K562 (cell line): ENCODE data around the gene C6orf62. TPM values are rescaled to one million over a fixed set of nuclear protein-coding genes. Genes with fewer than 3 reads are reported as not detected.

Experiments used
- ATAC-seq: fragments of 200-7000 bp; cut with Tn5 transposase; 3 replicates; pipeline ENCODE4 v1.9.1; 2020; ENCODE audit warnings: moderate library complexity
- BruUV-seq: library from RNA; stranded (reverse); fragments of 400-500 nt; replicated peaks from 2 replicates; lab custom pipeline; 2021; lab: Mats Ljungman, UMichigan
- CTCF ChIA-PET: fragments of 300-600 bp; formaldehyde crosslinking; extraction: SDS; loops from one replicate; lab custom pipeline; 2021; ENCODE audit warnings: low intra/inter-chr PET ratio; lab: Yijun Ruan, JAX
- POLR2A ChIA-PET: fragments of 300-600, 350-650 bp; sonication (Branson Sonifier 250); formaldehyde crosslinking; extraction: SDS; loops from one replicate; lab custom pipeline; 2021; ENCODE audit warnings: antibody characterized with exemption, inconsistent platforms; lab: Yijun Ruan, JAX
- DNase-seq, 4 experiments: peaks; one replicate each; pipeline versions ENCODE4 v3.0.0 to v3.0.0-alpha.2; 2011 to 2018; ENCODE audit warnings: low spot score in 3 of 4, mixed read lengths in 3 of 4; ENCODE audit errors: extremely low read depth in 1 of 4
- FAIRE-seq: peaks from 2 replicates; lab custom pipeline; 2011; peaks lifted over from hg19 to GRCh38; lab: Jason Lieb, UNC
- H2AFZ ChIP-seq: 2 replicates; pipeline ENCODE4 v1.6.0; 2011; ENCODE audit warnings: low read depth, low read length, control low read depth, inconsistent platforms
- H3K27ac ChIP-seq: fragments of 200-600 bp; 3 replicates; pipeline ENCODE4 v1.8.0; 2011; ENCODE audit warnings: low read depth, mild to moderate bottlenecking, control low read depth, inconsistent platforms, low read length, moderate library complexity, mixed read lengths; ENCODE audit errors: extremely low read depth
- H3K27me3 ChIP-seq, 2 experiments: fragments of 300-600 bp in 1 of 2; 2 replicates in 1 of 2; 3 replicates in 1 of 2; pipeline versions ENCODE4 v1.6.0 to v1.8.0; 2011; ENCODE audit warnings: inconsistent platforms in 2 of 2, low read length in 2 of 2, mild to moderate bottlenecking in 1 of 2, mixed read lengths in 1 of 2, moderate library complexity in 1 of 2; ENCODE audit not compliant: control insufficient read depth in 2 of 2, insufficient read depth in 2 of 2
- H3K36me3 ChIP-seq: fragments of 300-600 bp; 3 replicates; pipeline ENCODE4 v1.8.0; 2011; ENCODE audit warnings: mild to moderate bottlenecking, low read length, inconsistent platforms; ENCODE audit not compliant: control insufficient read depth, insufficient read depth
- H3K4me1 ChIP-seq, 2 experiments: fragments of 200-600 bp in 1 of 2; replicated peaks in 1 of 2; 2 replicates in 1 of 2; 3 replicates in 1 of 2; pipeline versions ENCODE4 v1.5.1 to v1.8.0; 2011; ENCODE audit warnings: inconsistent platforms in 2 of 2, low read length in 2 of 2, mild to moderate bottlenecking in 1 of 2, mixed read lengths in 1 of 2, moderate library complexity in 1 of 2; ENCODE audit not compliant: control insufficient read depth in 2 of 2, insufficient read depth in 2 of 2
- H3K4me2 ChIP-seq: 2 replicates; pipeline ENCODE4 v1.6.1; 2011; ENCODE audit warnings: low read length, control low read depth, inconsistent platforms, mixed read lengths; ENCODE audit not compliant: insufficient read depth
- H3K4me3 ChIP-seq: fragments of 200-600 bp; sonication (generic), shearing (Covaris generic); 2 replicates; pipeline ENCODE4 v1.5.1; 2016; ENCODE audit warnings: control low read depth, inconsistent platforms
- H3K79me2 ChIP-seq: fragments of 200-600 bp; 3 replicates; pipeline ENCODE4 v1.8.0; 2011; ENCODE audit warnings: low read length, inconsistent platforms; ENCODE audit not compliant: control insufficient read depth, insufficient read depth
- H3K9ac ChIP-seq, 2 experiments: 2 replicates each; pipeline versions ENCODE4 v1.6.0 to v1.6.1; 2011; ENCODE audit warnings: low read depth in 2 of 2, low read length in 2 of 2, control low read depth in 1 of 2, inconsistent platforms in 1 of 2, mild to moderate bottlenecking in 1 of 2, mixed read lengths in 1 of 2; ENCODE audit not compliant: insufficient read depth in 1 of 2
- H3K9me1 ChIP-seq: one replicate; pipeline ENCODE4 v1.6.0; 2011; ENCODE audit warnings: inconsistent platforms, mild to moderate bottlenecking, low read length, moderate library complexity; ENCODE audit not compliant: control insufficient read depth, insufficient read depth
- H3K9me3 ChIP-seq: replicated peaks from 2 replicates; pipeline ENCODE4 v1.5.1; 2011; ENCODE audit warnings: low read depth, low read length, inconsistent platforms; ENCODE audit not compliant: control insufficient read depth, insufficient read depth
- H4K20me1 ChIP-seq: replicated peaks from 2 replicates; pipeline ENCODE4 v1.6.1; 2011; ENCODE audit warnings: low read length, inconsistent platforms, mixed read lengths; ENCODE audit not compliant: control insufficient read depth, insufficient read depth
- CREB3 ChIP-seq: fragments of 450-650 bp; conservative IDR thresholded peaks from 2 replicates; pipeline ENCODE4 v1.6.1; 2016; ENCODE audit warnings: missing genetic modification characterization, low read depth, mild to moderate bottlenecking, missing compliant biosample characterization, moderate library complexity
- CREB3L1 ChIP-seq: fragments of 450-650 bp; IDR thresholded peaks from 2 replicates; pipeline ENCODE4 v1.6.1; 2014; ENCODE audit warnings: low read depth, mild to moderate bottlenecking, moderate library complexity, borderline replicate concordance
- DEAF1 ChIP-seq: fragments of 450-650 bp; formaldehyde crosslinking; IDR thresholded peaks from 2 replicates; pipeline ENCODE4 v1.4.0; 2020; ENCODE audit warnings: mild to moderate bottlenecking, moderate library complexity
- ETS1 ChIP-seq: conservative IDR thresholded peaks from 2 replicates; pipeline ENCODE4 v1.6.1; 2011; ENCODE audit warnings: low read depth, mild to moderate bottlenecking, low read length; ENCODE audit not compliant: control insufficient read depth
- FOS ChIP-seq: IDR thresholded peaks from 3 replicates; pipeline ENCODE4 v1.6.1; 2011; ENCODE audit not compliant: insufficient read length; ENCODE audit errors: extremely low read depth
- FOXA1 ChIP-seq: fragments of 450-650 bp; IDR thresholded peaks from 2 replicates; pipeline ENCODE4 v1.6.1; 2016; ENCODE audit warnings: mild to moderate bottlenecking, borderline replicate concordance
- KDM2B ChIP-seq: fragments of 250-450 bp; sonication (Bioruptor Pico); IDR thresholded peaks from 2 replicates; pipeline ENCODE4 v1.8.0; 2021; ENCODE audit warnings: mild to moderate bottlenecking, moderate library complexity
- KHSRP ChIP-seq: fragments of 450-650 bp; IDR thresholded peaks from 2 replicates; pipeline ENCODE4 v1.6.1; 2017
- LEF1 ChIP-seq: fragments of 450-650 bp; IDR thresholded peaks from 2 replicates; pipeline ENCODE4 v1.6.1; 2016; ENCODE audit warnings: mild to moderate bottlenecking
- MAZ ChIP-seq, 2 experiments: fragments of 450-650 bp in 1 of 2; sonication (generic) in 1 of 2; formaldehyde crosslinking; IDR thresholded peaks in 1 of 2; conservative IDR thresholded peaks in 1 of 2; 2 replicates each; pipeline versions ENCODE4 v1.4.0 to v1.5.0; 2020; ENCODE audit warnings: mild to moderate bottlenecking in 1 of 2, missing genetic modification reagents in 1 of 2
- NFIX ChIP-seq: fragments of 250-450 bp; sonication (Bioruptor Pico); IDR thresholded peaks from 2 replicates; pipeline ENCODE4 v1.4.0; 2020; ENCODE audit warnings: low read depth, mild to moderate bottlenecking, moderate library complexity
- SLC30A9 ChIP-seq: fragments of 250-450 bp; sonication (Bioruptor Pico); IDR thresholded peaks from 2 replicates; pipeline ENCODE4 v1.8.0; 2022; ENCODE audit warnings: mild to moderate bottlenecking, moderate library complexity
- XRCC3 ChIP-seq: fragments of 450-650 bp; IDR thresholded peaks from 2 replicates; pipeline ENCODE4 v1.6.1; 2017; ENCODE audit warnings: mild to moderate bottlenecking, moderate library complexity
- YY1 ChIP-seq, 3 experiments: IDR thresholded peaks; 2 replicates each; pipeline ENCODE4 v1.6.1; 2011; ENCODE audit warnings: low read length in 2 of 3, mild to moderate bottlenecking in 2 of 3, moderate library complexity in 2 of 3, borderline replicate concordance in 1 of 3, control low read depth in 1 of 3, low read depth in 1 of 3; ENCODE audit not compliant: insufficient read depth in 3 of 3, insufficient replicate concordance in 2 of 3, control insufficient read depth in 1 of 3, insufficient read length in 1 of 3; ENCODE audit errors: extremely low read depth in 1 of 3
- ZKSCAN1 ChIP-seq: fragments of 150-350 bp; IDR thresholded peaks from 2 replicates; pipeline ENCODE4 v1.6.1; 2016; ENCODE audit warnings: low read depth, low read length
- ZNF282 ChIP-seq: sonication (generic); formaldehyde crosslinking; IDR thresholded peaks from 2 replicates; pipeline ENCODE4 v1.8.1; 2023; ENCODE audit warnings: missing genetic modification reagents
- WGBS: fragments of 100-300 bp; shearing (Covaris generic); methylation state at CpG from one replicate; pipeline ENCODE4 v1.1.6; 2016; ENCODE audit warnings: low coverage, mixed read lengths; ENCODE audit not compliant: insufficient coverage; ENCODE audit errors: missing lambda C conversion rate; 5-methylcytosine and 5-hydroxymethylcytosine counted together
- in situ Hi-C: fragments of 300-500 bp; cut with MboI; formaldehyde crosslinking; loops from 4 replicates; pipeline ENCODE4 v1.15.0; 2018; ENCODE audit warnings: inconsistent platforms, mixed read lengths
- intact Hi-C: fragments of 100-400 bp; cut with micrococcal nuclease; formaldehyde crosslinking; loops from 2 replicates; pipeline ENCODE4 v1.14.2; 2022
- polyA plus RNA-seq, 8 experiments: library from polyadenylated mRNA; depleted of rRNA in 4 of 8; stranded (reverse) in 5 of 8; unstranded in 3 of 8; fragments of >200 nt; fragmentation: Nextera tagmentation in 2 of 8; fragmentation: Illumina TruSeq in 1 of 8; extraction: Ambion mirVana in 2 of 8; extraction: Trizol in 1 of 8; gene quantifications; 2 replicates each; pipeline versions ENCODE4 v1.2.1 to v1.2.3, GENCODE V29; 2011 to 2014; ENCODE audit warnings: inconsistent platforms in 1 of 8, missing spikeins in 1 of 8
- total RNA-seq, 7 experiments: library from RNA; depleted of rRNA in 6 of 7; stranded (reverse); fragments of >200 nt in 6 of 7; fragmentation: Illumina TruSeq in 2 of 7; extraction: Trizol in 2 of 7; gene quantifications; 2 replicates each; pipeline versions ENCODE4 v1.2.1 to v1.2.3, GENCODE V29; 2011 to 2021; ENCODE audit warnings: low replicate concordance in 1 of 7

Gene C6orf62
- total and polyA plus RNA-seq, 9 of the 15 experiments (the other 6 are each of a cell fraction or from before 2014, with no cell fraction given) = 48.5 to 579 (median 111) TPM

GRCh38 chr6:24690593-24690992, 28.4 kb downstream of the C6orf62 start:
- Histone ChIP-seq H3K9me3 (no peaks in the 10 kb centered on the region), H3K79me2 (no peaks in the 10 kb centered on the region), H3K9me1 (no peaks in the 10 kb centered on the region), H3K27ac (no peak overlapping the region), H3K36me3 (peaks cover 3% of the 10 kb centered on the region; the same call in 2 of the 3 replicates), H3K4me1 (no peaks in the 10 kb centered on the region), H4K20me1 (no peaks in the 10 kb centered on the region), H3K9ac (no peak overlapping the region), H3K4me3 (no peak overlapping the region), H3K4me2 (no peak overlapping the region), H3K27me3 (no peaks in the 10 kb centered on the region), H2AFZ (no peak overlapping the region)
- DNase-seq (no peak), ATAC-seq (no peak), FAIRE-seq (no peak)
- ChIA-PET POLR2A (interaction anchor here (1.5 kb wide), 1 partner anchor 27 kb away, joined by 4 read pairs; no protein-coding TSS in a partner anchor), CTCF (no interaction called here)
- TF ChIP-seq ZKSCAN1 = no peak
- TF ChIP-seq XRCC3 = no peak
- TF ChIP-seq CREB3L1 = no peak
- no peak for TF ChIP-seq KHSRP
- TF ChIP-seq KDM2B (CRISPR knock-in tag) = no peak
- TF ChIP-seq DEAF1 (CRISPR knock-in tag) = no peak
- TF ChIP-seq MAZ (CRISPR knock-in tag; conservative IDR thresholded peaks at IDR 0.05 in 1 of 2, IDR thresholded peaks at IDR 0.05 in 1 of 2) = no peak
- TF ChIP-seq ETS1 = no peak
- no peak for TF ChIP-seq ZNF282 (CRISPR knock-in tag)
- TF ChIP-seq NFIX = no peak
- no peak for TF ChIP-seq YY1 (IDR thresholded peaks at IDR 0.05; ENCODE audit: borderline replicate concordance in 1 of 3, control insufficient read depth in 1 of 3, extremely low read depth in 1 of 3, insufficient read depth in 3 of 3, insufficient read length in 1 of 3, insufficient replicate concordance in 2 of 3, low read depth in 1 of 3, low read length in 2 of 3)
- TF ChIP-seq FOS = no peak
- TF ChIP-seq CREB3 (tag) = no peak
- no peak for TF ChIP-seq FOXA1
- TF ChIP-seq SLC30A9 (CRISPR knock-in tag) = no peak
- TF ChIP-seq LEF1 = no peak
- 61% methylated on average over 1 of the region's 1 CpG for WGBS
- in situ Hi-C loops = no loop called here
- intact Hi-C loops = no loop called here
- no TSS peak for BruUV-seq
